ENCODE results near the gene LRRC45.

LRRC45 gene

DNA sequence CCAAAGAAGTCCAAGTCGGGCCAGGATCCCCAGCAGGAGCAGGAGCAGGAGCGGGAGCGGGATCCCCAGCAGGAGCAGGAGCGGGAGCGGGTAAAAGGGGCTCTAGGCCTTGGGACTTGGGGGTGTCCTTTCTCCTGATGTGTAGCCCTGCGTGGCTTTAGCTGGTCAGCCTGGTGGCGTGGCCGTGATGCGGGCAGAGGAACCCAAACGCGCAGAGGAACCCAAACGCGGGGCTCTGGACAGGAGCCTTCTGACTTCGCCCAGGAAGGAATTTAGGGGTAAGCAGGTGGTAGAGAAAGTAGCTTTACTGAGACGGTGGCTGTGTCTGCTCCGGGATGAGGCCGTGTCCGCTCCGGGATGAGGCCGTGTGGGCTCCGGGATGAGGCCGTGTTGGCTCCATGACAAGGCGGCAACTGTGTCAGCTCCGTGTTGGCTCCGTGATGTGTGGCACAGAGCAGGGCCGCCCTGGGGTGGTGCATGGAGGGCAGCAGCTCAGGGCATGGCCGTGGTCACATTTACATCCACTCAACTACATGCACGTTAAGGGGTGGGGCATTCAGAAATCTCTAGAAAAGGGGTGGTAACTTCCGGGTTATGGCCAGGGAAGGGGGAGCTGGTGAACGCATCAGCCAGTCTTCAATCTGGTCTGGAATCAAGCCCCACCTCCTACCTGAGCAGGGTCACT is 26.2 kb upstream of the LRRC45 start:
- no peak overlapping the region for H3K4me3 ChIP-seq (replicated peaks; ENCODE audit: insufficient read depth, low read length)
- no peaks in the 10 kb centered on the region for H3K27me3 ChIP-seq (ENCODE audit: insufficient read depth, poor library complexity, severe bottlenecking)
- H3K27ac ChIP-seq (replicated peaks) = no peak overlapping the region
- TF ChIP-seq CTCF (IDR thresholded peaks at IDR 0.05; ENCODE audit: insufficient read depth, low read length) = no peak
- no peak for TF ChIP-seq POLR2AphosphoS5 (IDR thresholded peaks at IDR 0.05; ENCODE audit: low read depth)
- TF ChIP-seq SPI1 (IDR thresholded peaks at IDR 0.05; ENCODE audit: borderline replicate concordance, low read depth) = no peak
- TF ChIP-seq GABPA (IDR thresholded peaks at IDR 0.05; ENCODE audit: low read depth) = no peak
- TF ChIP-seq REST (IDR thresholded peaks at IDR 0.05; ENCODE audit: insufficient replicate concordance, low read depth) = no peak
- DNase-seq (ENCODE audit: low read depth in 1 of 2, low spot score in 1 of 2) = no peak

GRCh38 chr17:81998212-81998611 is 24.9 kb upstream of the LRRC45 start:
- Histone ChIP-seq H3K27me3 (ENCODE audit: insufficient read depth, poor library complexity, severe bottlenecking) (no peaks in the 10 kb centered on the region), H3K27ac (replicated peaks) (no peak overlapping the region), H3K4me3 (replicated peaks; ENCODE audit: insufficient read depth, low read length) (no peak overlapping the region)
- TF ChIP-seq REST (IDR thresholded peaks at IDR 0.05; ENCODE audit: insufficient replicate concordance, low read depth) (no peak), GABPA (IDR thresholded peaks at IDR 0.05; ENCODE audit: low read depth) (no peak), CTCF (IDR thresholded peaks at IDR 0.05; ENCODE audit: insufficient read depth, low read length) (no peak), POLR2AphosphoS5 (IDR thresholded peaks at IDR 0.05; ENCODE audit: low read depth) (no peak)
- no peak for DNase-seq (ENCODE audit: low read depth in 1 of 2, low spot score in 1 of 2)

DNA sequence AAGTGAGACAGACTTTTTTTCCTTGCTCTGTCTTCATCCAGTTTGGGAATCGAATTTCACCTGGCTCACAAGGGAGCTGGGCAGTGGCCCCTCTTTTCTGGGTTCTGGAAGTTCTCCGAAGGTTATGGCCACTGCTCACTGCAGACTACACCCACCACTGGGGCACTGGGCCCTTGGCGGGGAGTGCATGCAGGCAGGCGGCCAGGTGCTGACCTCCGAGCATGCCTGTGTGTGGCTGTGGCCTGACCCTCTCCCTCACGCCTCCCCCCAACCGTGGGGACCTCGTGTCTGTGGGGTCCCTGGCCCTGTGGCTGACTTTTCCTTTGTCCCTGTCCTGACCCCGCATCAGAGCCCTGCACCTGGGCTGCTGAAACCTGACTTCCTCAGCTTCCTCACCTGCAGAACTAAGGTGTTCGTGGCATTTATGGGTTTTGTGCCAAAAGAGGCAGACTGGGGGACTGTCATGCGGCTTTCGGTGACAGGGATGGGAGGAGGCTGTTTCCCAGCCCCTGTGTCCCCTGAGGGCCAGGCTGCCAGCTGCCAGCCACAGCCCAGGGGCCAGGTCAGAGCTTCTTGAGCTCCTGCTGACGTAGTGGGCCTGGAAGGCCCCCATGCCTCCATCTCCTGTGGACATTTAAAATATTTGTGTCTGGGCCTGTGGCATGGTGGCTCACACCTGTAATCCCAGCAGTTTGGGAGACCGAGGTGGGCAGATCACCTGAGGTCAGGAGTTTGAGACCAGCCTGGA is 24.2 kb upstream of the LRRC45 start:
- Histone ChIP-seq H3K27ac (replicated peaks) (no peak overlapping the region), H3K4me3 (replicated peaks; ENCODE audit: insufficient read depth, low read length) (no peak overlapping the region), H3K27me3 (ENCODE audit: insufficient read depth, poor library complexity, severe bottlenecking) (no peaks in the 10 kb centered on the region)
- TF ChIP-seq GABPA (IDR thresholded peaks at IDR 0.05; ENCODE audit: low read depth) = no peak
- TF ChIP-seq SPI1 (IDR thresholded peaks at IDR 0.05; ENCODE audit: borderline replicate concordance, low read depth) = no peak
- TF ChIP-seq REST (IDR thresholded peaks at IDR 0.05; ENCODE audit: insufficient replicate concordance, low read depth) = no peak
- TF ChIP-seq POLR2AphosphoS5 (IDR thresholded peaks at IDR 0.05; ENCODE audit: low read depth) = no peak
- no peak for TF ChIP-seq CTCF (IDR thresholded peaks at IDR 0.05; ENCODE audit: insufficient read depth, low read length)
- DNase-seq (ENCODE audit: low read depth in 1 of 2, low spot score in 1 of 2) = no peak

All from HL-60 (cell line).